HG03342 (cell line): Measurements from ENCODE around the gene UPP1.

Experiments
- ATAC-seq: cut with Tn5 transposase; IDR thresholded peaks from one replicate; pipeline ENCODE4 v1.9.1; 2021; ENCODE audit warnings: mild to moderate bottlenecking, moderate library complexity; ENCODE audit not compliant: unreplicated experiment

Gene UPP1

GRCh38 chr7:48150086-48150485 is 61.0 kb downstream of the UPP1 start:
- ATAC-seq = no peak

- ATAC-seq = no peak
These were observed 65.8 kb downstream of the UPP1 start for GRCh38 chr7:48154792-48155413.
